CD4-positive, alpha-beta memory T cell (primary cell): ENCODE measurements around the gene WDFY1. TPM values are rescaled to one million over a fixed set of nuclear protein-coding genes. Genes with fewer than 3 reads are reported as not detected.
A peak's percentile ranks its signal among the peaks of the same experiment; 100 is the strongest.

Experiments used
- CTCF ChIA-PET: fragments of 350-600 bp; sonication (Branson Sonifier 250); formaldehyde crosslinking; loops from one replicate; lab custom pipeline; 2021; ENCODE audit warnings: inconsistent platforms; ENCODE audit not compliant: partially characterized antibody; lab: Charles Lee
- POLR2A ChIA-PET: fragments of 350-600 bp; sonication (Branson Sonifier 250); formaldehyde crosslinking; loops from one replicate; lab custom pipeline; 2021; ENCODE audit not compliant: partially characterized antibody; lab: Charles Lee
- DNase-seq, 5 donors: peaks; one replicate each; pipeline versions ENCODE4 v3.0.0 to v3.0.0-alpha.2; 2020 to 2022; ENCODE audit warnings: mixed read lengths in 1 of 5
- H3K27ac ChIP-seq: one replicate; pipeline ENCODE4 v1.7.0; 2013; ENCODE audit warnings: low read depth, low read length
- H3K27me3 ChIP-seq: 2 replicates; pipeline ENCODE4 v1.7.0; 2013; ENCODE audit warnings: mild to moderate bottlenecking, low read length, moderate library complexity; ENCODE audit not compliant: insufficient read depth
- H3K36me3 ChIP-seq: 2 replicates; pipeline ENCODE4 v1.7.0; 2013; ENCODE audit warnings: mild to moderate bottlenecking, low read length, moderate library complexity; ENCODE audit not compliant: insufficient read depth
- H3K4me1 ChIP-seq: 2 replicates; pipeline ENCODE4 v1.7.0; 2013; ENCODE audit warnings: mild to moderate bottlenecking, low read length, moderate library complexity; ENCODE audit not compliant: insufficient read depth
- H3K4me3 ChIP-seq, 2 donors: one replicate each; pipeline ENCODE4 v1.7.0; 2013; ENCODE audit warnings: low read length in 2 of 2, mild to moderate bottlenecking in 1 of 2
- H3K9me3 ChIP-seq, 2 donors: one replicate each; pipeline ENCODE4 v1.7.0; 2013; ENCODE audit warnings: low read length in 2 of 2, control low read depth in 1 of 2; ENCODE audit not compliant: control insufficient read depth in 1 of 2
- H3K27ac Mint-ChIP-seq, 7 donors: one replicate each; pipeline ENCODE4 v1.8.0; 2020 to 2021; ENCODE audit warnings: mixed read lengths in 7 of 7, mild to moderate bottlenecking in 6 of 7, inconsistent platforms in 3 of 7, moderate library complexity in 3 of 7
- H3K27me3 Mint-ChIP-seq, 2 donors: one replicate each; pipeline ENCODE4 v1.8.0; 2020 to 2021; ENCODE audit warnings: mixed read lengths in 2 of 2
- H3K36me3 Mint-ChIP-seq, 2 donors: one replicate each; pipeline ENCODE4 v1.8.0; 2020 to 2021; ENCODE audit warnings: mixed read lengths in 2 of 2, inconsistent platforms in 1 of 2, mild to moderate bottlenecking in 1 of 2
- H3K4me1 Mint-ChIP-seq, 4 donors: one replicate each; pipeline ENCODE4 v1.8.0; 2020 to 2021; ENCODE audit warnings: mixed read lengths in 4 of 4, mild to moderate bottlenecking in 1 of 4
- H3K4me3 Mint-ChIP-seq, 8 donors: one replicate each; pipeline ENCODE4 v1.8.0; 2020 to 2021; ENCODE audit warnings: mixed read lengths in 8 of 8, mild to moderate bottlenecking in 7 of 8, moderate library complexity in 6 of 8, inconsistent platforms in 3 of 8
- H3K9me3 Mint-ChIP-seq, 8 donors: one replicate each; pipeline ENCODE4 v1.8.0; 2020 to 2021; ENCODE audit warnings: mixed read lengths in 8 of 8, mild to moderate bottlenecking in 5 of 8, inconsistent platforms in 3 of 8, moderate library complexity in 1 of 8
- intact Hi-C: fragments of 100-400 bp; cut with micrococcal nuclease; formaldehyde crosslinking; loops from one replicate; pipeline ENCODE4 v1.15.1; 2023
- polyA plus RNA-seq, 2 donors: library from polyadenylated mRNA; unstranded; fragments of 300-500 nt; fragmentation: Illumina TruSeq; gene quantifications; one replicate each; pipeline ENCODE4 v1.2.3, GENCODE V29; 2021
- total RNA-seq, 2 experiments: library from RNA; stranded (reverse); gene quantifications; one replicate each; pipeline ENCODE4 v1.2.3, GENCODE V29; 2021

Gene WDFY1
- total and polyA plus RNA-seq, 4 experiments from 2014 or later = 26.5 to 37.7 (median 31.2) TPM

GRCh38 chr2:223834431-223834830, 110.7 kb downstream of the WDFY1 start:
- intact Hi-C loops = no loop called here
- Histone ChIP-seq H3K36me3 (no peaks in the 10 kb centered on the region), H3K9me3 (no peaks in the 10 kb centered on the region), H3K27me3 (no peaks in the 10 kb centered on the region), H3K27ac (no peak overlapping the region), H3K4me3 (no peak overlapping the region), H3K4me1 (peaks cover 8% of the 10 kb centered on the region)
- ChIA-PET POLR2A (no interaction called here), CTCF (no interaction called here)
- peaks cover 9 to 12% (median 10%) of the 10 kb centered on the region in 4 donors for H3K4me1 Mint-ChIP-seq
- peaks cover 0 to 3% of the 10 kb centered on the region in 2 donors for H3K36me3 Mint-ChIP-seq
- H3K27ac Mint-ChIP-seq = no peak overlapping the region
- no peaks in the 10 kb centered on the region for H3K27me3 Mint-ChIP-seq
- H3K9me3 Mint-ChIP-seq = no peaks in the 10 kb centered on the region
- H3K4me3 Mint-ChIP-seq = no peak overlapping the region
- DNase-seq = no peak

- Histone ChIP-seq H3K27me3 (no peaks in the 10 kb centered on the region), H3K27ac (no peak overlapping the region), H3K36me3 (no peaks in the 10 kb centered on the region), H3K4me3 (no peak overlapping the region), H3K4me1 (peaks cover 8% of the 10 kb centered on the region), H3K9me3 (no peaks in the 10 kb centered on the region)
- H3K36me3 Mint-ChIP-seq = peaks cover 0 to 3% of the 10 kb centered on the region in 2 donors
- DNase-seq = no peak
- intact Hi-C loops = no loop called here
- no peaks in the 10 kb centered on the region for H3K27me3 Mint-ChIP-seq
- no peak overlapping the region for H3K27ac Mint-ChIP-seq
- no peaks in the 10 kb centered on the region for H3K9me3 Mint-ChIP-seq
- ChIA-PET POLR2A (no interaction called here), CTCF (no interaction called here)
- peak overlapping the region in 1 of 8 donors; percentile 35 for H3K4me3 Mint-ChIP-seq
- H3K4me1 Mint-ChIP-seq = peaks cover 7 to 10% (median 8%) of the 10 kb centered on the region in 4 donors
Measured at GRCh38 chr2:223832241-223832903, 112.8 kb downstream of the WDFY1 start.

GRCh38 chr2:223829128-223829527, 116.0 kb downstream of the WDFY1 start:
- Mint-ChIP-seq H3K4me3 (no peak overlapping the region), H3K36me3 (no peaks in the 10 kb centered on the region), H3K27me3 (no peaks in the 10 kb centered on the region), H3K27ac (no peak overlapping the region), H3K9me3 (no peaks in the 10 kb centered on the region), H3K4me1 (peaks cover 0 to 2% (median 0%) of the 10 kb centered on the region in 4 donors)
- Histone ChIP-seq H3K27me3 (no peaks in the 10 kb centered on the region), H3K36me3 (no peaks in the 10 kb centered on the region), H3K4me3 (no peak overlapping the region), H3K4me1 (no peaks in the 10 kb centered on the region), H3K27ac (no peak overlapping the region), H3K9me3 (no peaks in the 10 kb centered on the region)
- POLR2A ChIA-PET = no interaction called here
- DNase-seq = no peak
- intact Hi-C loops = no loop called here
- CTCF ChIA-PET = no interaction called here

GRCh38 chr2:223828314-223828713, 116.8 kb downstream of the WDFY1 start:
- Histone ChIP-seq H3K4me3 (no peak overlapping the region), H3K9me3 (no peaks in the 10 kb centered on the region), H3K4me1 (no peaks in the 10 kb centered on the region), H3K27ac (no peak overlapping the region), H3K27me3 (no peaks in the 10 kb centered on the region), H3K36me3 (no peaks in the 10 kb centered on the region)
- ChIA-PET POLR2A (no interaction called here), CTCF (no interaction called here)
- H3K4me1 Mint-ChIP-seq = peaks cover 0 to 2% (median 0%) of the 10 kb centered on the region in 4 donors
- H3K9me3 Mint-ChIP-seq = no peaks in the 10 kb centered on the region
- intact Hi-C loops = no loop called here
- H3K4me3 Mint-ChIP-seq = no peak overlapping the region
- no peaks in the 10 kb centered on the region for H3K27me3 Mint-ChIP-seq
- no peak for DNase-seq
- no peaks in the 10 kb centered on the region for H3K36me3 Mint-ChIP-seq
- no peak overlapping the region for H3K27ac Mint-ChIP-seq

- Mint-ChIP-seq H3K4me1 (peaks cover 0 to 2% (median 0%) of the 10 kb centered on the region in 4 donors), H3K27me3 (no peaks in the 10 kb centered on the region), H3K36me3 (no peaks in the 10 kb centered on the region), H3K9me3 (no peaks in the 10 kb centered on the region), H3K27ac (peak overlapping the region in 1 of 7 donors; percentile 43), H3K4me3 (no peak overlapping the region)
- no peak for DNase-seq
- ChIA-PET CTCF (no interaction called here), POLR2A (interaction anchor here (0.7 kb wide), 1 partner anchor 10 kb away, joined by 3 read pairs; the partner anchor contains the start of gene AP1S3)
- H3K9me3 ChIP-seq = no peaks in the 10 kb centered on the region
- H3K4me1 ChIP-seq = no peaks in the 10 kb centered on the region
- no peaks in the 10 kb centered on the region for H3K36me3 ChIP-seq
- no peak overlapping the region for H3K27ac ChIP-seq
- intact Hi-C loops = no loop called here
- H3K27me3 ChIP-seq = no peaks in the 10 kb centered on the region
- no peak overlapping the region for H3K4me3 ChIP-seq
Measured at GRCh38 chr2:223826995-223827394, 118.1 kb downstream of the WDFY1 start.

Other genes starting within 250 kb of the WDFY1 start
- gene AP1S3, start 107.8 kb downstream of the WDFY1 start, total RNA-seq = 1 to 10 TPM in 1 of 2 experiments, under 1 TPM in 1; 0.96 to 1.1 TPM
- 1 to 10 TPM; 1.3 to 2.6 TPM for gene AP1S3, start 107.8 kb downstream of the WDFY1 start, polyA plus RNA-seq
- gene MRPL44, start 12.1 kb upstream of the WDFY1 start, total RNA-seq = 10 to 100 TPM; 20.1 to 22.1 TPM
- gene MRPL44, start 12.1 kb upstream of the WDFY1 start, polyA plus RNA-seq = 10 to 100 TPM; 26.5 to 45.2 TPM
- gene SERPINE2, start 94.0 kb upstream of the WDFY1 start, total RNA-seq = 1 to 10 TPM in 1 of 2 experiments, under 1 TPM in 1; 0.47 to 1.0 TPM
- gene SERPINE2, start 94.0 kb upstream of the WDFY1 start, polyA plus RNA-seq = 1 to 10 TPM; 1.5 to 2.0 TPM